HepG2 (cell line): ENCODE data around the gene EFCAB3. TPM values are rescaled to one million over a fixed set of nuclear protein-coding genes. Genes with fewer than 3 reads are reported as not detected.
A peak's percentile ranks its signal among the peaks of the same experiment; 100 is the strongest.
"Not testable (repeated sequence)": the region's sequence is repeated elsewhere in the genome, so short reads cannot be mapped to it uniquely, and the experiment has no call there.

Experiments
- CCDC6 ChIP-seq: sonication (generic); formaldehyde crosslinking; IDR thresholded peaks from 2 replicates; pipeline ENCODE4 v1.8.1; 2022; ENCODE audit warnings: mild to moderate bottlenecking, missing genetic modification reagents, moderate library complexity
- CREB1 ChIP-seq, 2 experiments: fragments of 450-650 bp in 1 of 2; IDR thresholded peaks; 2 replicates each; pipeline ENCODE4 v1.6.1; 2016 to 2017; ENCODE audit warnings: control low read depth in 1 of 2, mild to moderate bottlenecking in 1 of 2, missing compliant biosample characterization in 1 of 2, missing genetic modification characterization in 1 of 2
- DMAP1 ChIP-seq: IDR thresholded peaks from 2 replicates; pipeline ENCODE4 v1.6.1; 2016
- EEA1 ChIP-seq: sonication (generic); formaldehyde crosslinking; IDR thresholded peaks from 2 replicates; pipeline ENCODE4 v1.5.1; 2020; ENCODE audit warnings: mild to moderate bottlenecking, missing genetic modification reagents, borderline replicate concordance
- EP300 ChIP-seq, 3 experiments: sonication (generic) in 1 of 3; formaldehyde crosslinking in 1 of 3; IDR thresholded peaks; 2 replicates each; pipeline versions ENCODE4 v1.5.1 to v1.6.1; 2011 to 2020; ENCODE audit warnings: low read depth in 2 of 3, low read length in 2 of 3, borderline replicate concordance in 1 of 3, improper control_type of control experiment in 1 of 3, mild to moderate bottlenecking in 1 of 3, missing genetic modification reagents in 1 of 3, moderate library complexity in 1 of 3
- FOXC1 ChIP-seq: sonication (generic); formaldehyde crosslinking; IDR thresholded peaks from 2 replicates; pipeline ENCODE4 v1.8.0; 2022; ENCODE audit warnings: mild to moderate bottlenecking, missing genetic modification reagents, borderline replicate concordance
- HOXA5 ChIP-seq: sonication (generic); formaldehyde crosslinking; IDR thresholded peaks from 2 replicates; pipeline ENCODE4 v1.4.0; 2020; ENCODE audit warnings: missing genetic modification reagents
- MIER3 ChIP-seq: IDR thresholded peaks from 2 replicates; pipeline ENCODE4 v1.6.1; 2016; ENCODE audit warnings: missing compliant biosample characterization, borderline replicate concordance
- NR2C2 ChIP-seq: sonication (generic); formaldehyde crosslinking; IDR thresholded peaks from 2 replicates; pipeline ENCODE4 v1.4.0; 2020; ENCODE audit warnings: missing genetic modification reagents, mild to moderate bottlenecking, moderate library complexity, borderline replicate concordance
- RBFOX2 ChIP-seq: fragments of 200-400 bp; formaldehyde crosslinking; IDR thresholded peaks from 2 replicates; pipeline ENCODE4 v1.6.1; 2017; ENCODE audit warnings: low read depth, mild to moderate bottlenecking, low read length
- REL ChIP-seq: sonication (generic); formaldehyde crosslinking; conservative IDR thresholded peaks from 2 replicates; pipeline ENCODE4 v1.8.0; 2022; ENCODE audit warnings: mild to moderate bottlenecking, missing genetic modification reagents, moderate library complexity
- SAP130 ChIP-seq: IDR thresholded peaks from 2 replicates; pipeline ENCODE4 v1.6.1; 2016; ENCODE audit warnings: low read depth
- SETDB1 ChIP-seq: sonication (generic); formaldehyde crosslinking; IDR thresholded peaks from 2 replicates; pipeline ENCODE4 v1.5.1; 2020; ENCODE audit warnings: missing genetic modification reagents, mild to moderate bottlenecking, borderline replicate concordance
- XRCC5 ChIP-seq: fragments of 200-400 bp; formaldehyde crosslinking; optimal IDR thresholded peaks from 2 replicates; pipeline ENCODE3; 2017; ENCODE audit warnings: mild to moderate bottlenecking, low read length
- ZFP90 ChIP-seq: sonication (generic); formaldehyde crosslinking; IDR thresholded peaks from 2 replicates; pipeline ENCODE4 v1.8.0; 2022; ENCODE audit warnings: missing genetic modification reagents, mild to moderate bottlenecking, inconsistent platforms, borderline replicate concordance
- ZFX ChIP-seq: sonication (generic); formaldehyde crosslinking; IDR thresholded peaks from 2 replicates; pipeline ENCODE4 v1.4.0; 2020; ENCODE audit warnings: mild to moderate bottlenecking, low read depth, missing genetic modification reagents, moderate library complexity
- ZIK1 ChIP-seq: sonication (generic); formaldehyde crosslinking; IDR thresholded peaks from 2 replicates; pipeline ENCODE4 v1.5.0; 2020; ENCODE audit warnings: mild to moderate bottlenecking, low read depth, missing genetic modification reagents, borderline replicate concordance
- ZNF501 ChIP-seq: sonication (generic); formaldehyde crosslinking; IDR thresholded peaks from 2 replicates; pipeline ENCODE4 v1.5.1; 2020; ENCODE audit warnings: mild to moderate bottlenecking, moderate library complexity, missing genetic modification reagents
- ZNF547 ChIP-seq: sonication (generic); formaldehyde crosslinking; IDR thresholded peaks from 2 replicates; pipeline ENCODE4 v1.5.1; 2020; ENCODE audit warnings: mild to moderate bottlenecking, missing genetic modification reagents
- ZNF761 ChIP-seq: sonication (generic); formaldehyde crosslinking; conservative IDR thresholded peaks from 2 replicates; pipeline ENCODE4 v1.4.0; 2020; ENCODE audit warnings: mild to moderate bottlenecking, missing genetic modification reagents
- ZNF775 ChIP-seq: sonication (generic); formaldehyde crosslinking; IDR thresholded peaks from 2 replicates; pipeline ENCODE4 v1.4.0; 2020; ENCODE audit warnings: missing genetic modification reagents, mild to moderate bottlenecking, moderate library complexity, borderline replicate concordance
- ZSCAN25 ChIP-seq: sonication (generic); formaldehyde crosslinking; IDR thresholded peaks from 2 replicates; pipeline ENCODE4 v1.8.0; 2022; ENCODE audit warnings: mild to moderate bottlenecking, missing genetic modification reagents
- polyA plus RNA-seq, 8 experiments: library from polyadenylated mRNA; depleted of rRNA in 3 of 8; stranded (reverse) in 7 of 8; unstranded in 1 of 8; fragments of >200 nt; fragmentation: Illumina TruSeq in 4 of 8; extraction: Trizol in 4 of 8; gene quantifications; 2 replicates each; pipeline versions ENCODE4 v1.2.1 to v1.2.3, GENCODE V29; 2011 to 2016; ENCODE audit warnings: low read depth in 4 of 8, missing spikeins in 1 of 8, mixed read lengths in 1 of 8; ENCODE audit not compliant: insufficient read depth in 1 of 8
- total RNA-seq, 5 experiments: library from RNA; depleted of rRNA; stranded (reverse); fragments of >200 nt; fragmentation: Illumina TruSeq; extraction: Trizol; gene quantifications; 2 replicates each; pipeline ENCODE4 v1.2.3, GENCODE V29; 2016; ENCODE audit warnings: low read depth in 1 of 5
- TF ChIP-seq, protein P1 (sequence below): IDR thresholded peaks from 2 replicates; pipeline ENCODE4 v1.6.1; 2016; ENCODE audit warnings: missing compliant biosample characterization, missing genetic modification reagents, borderline replicate concordance
- TF ChIP-seq, protein P2 (sequence below): sonication (generic); formaldehyde crosslinking; conservative IDR thresholded peaks from 2 replicates; pipeline ENCODE4 v1.8.0; 2022; ENCODE audit warnings: mild to moderate bottlenecking, moderate library complexity, missing genetic modification reagents
- TF ChIP-seq, protein P3 (sequence below): sonication (generic); formaldehyde crosslinking; IDR thresholded peaks from 2 replicates; pipeline ENCODE4 v1.4.0; 2020; ENCODE audit warnings: mild to moderate bottlenecking, missing genetic modification reagents

EFCAB3 gene
- total and polyA plus RNA-seq, 2 of the 13 experiments (the other 11 are each of a cell fraction or from before 2014, with no cell fraction given), result not detected

DNA sequence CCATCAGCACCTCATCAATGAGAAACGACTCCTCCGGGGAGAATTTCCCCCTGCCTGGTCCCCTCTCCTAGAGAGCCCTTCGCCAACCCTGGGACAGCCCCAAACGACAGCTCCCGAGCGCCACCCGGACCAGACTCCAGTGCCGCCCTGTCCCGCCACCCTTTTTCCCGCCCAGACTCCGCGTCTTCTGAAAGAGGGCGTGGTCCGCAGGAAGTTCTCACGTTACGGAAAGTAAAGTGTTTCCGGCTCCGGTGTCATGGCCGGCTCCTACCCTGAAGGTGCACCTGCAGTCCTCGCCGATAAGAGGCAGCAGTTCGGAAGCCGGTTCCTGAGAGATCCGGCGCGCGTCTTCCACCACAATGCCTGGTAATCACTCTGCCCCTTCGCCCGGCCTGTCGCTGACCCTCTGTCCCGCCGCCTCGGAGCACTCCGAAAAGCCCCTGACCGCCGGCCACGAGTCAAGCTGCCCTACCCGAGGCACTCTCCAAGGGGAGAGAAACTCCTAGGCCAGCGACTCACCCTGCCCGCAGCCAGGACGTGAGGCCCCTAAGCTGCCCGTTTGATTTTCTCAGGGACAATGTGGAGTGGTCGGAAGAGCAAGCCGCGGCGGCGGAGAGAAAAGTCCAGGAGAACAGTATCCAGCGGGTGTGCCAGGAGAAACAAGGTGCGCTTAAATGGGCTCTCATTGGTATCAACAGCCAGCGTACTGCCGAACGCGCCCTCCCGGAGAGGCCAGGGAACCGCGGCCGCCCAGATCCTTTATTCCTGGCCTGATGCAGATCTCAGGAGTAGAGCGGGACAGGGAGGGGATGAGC is 43.5 kb downstream of the EFCAB3 start, which contains the start of gene METTL2A (continued):
- peak; percentile 57; the same call in 1 of the 2 replicates for TF ChIP-seq RBFOX2
- 0 out of 2 replicates have a peak, but pooled peaks have one; percentile 65 for TF ChIP-seq REL (CRISPR knock-in tag)
- TF ChIP-seq XRCC5, result peak; percentile 45
- TF ChIP-seq ZFP90 (CRISPR knock-in tag), result peak; percentile 78; the same call in 1 of the 2 replicates
- TF ChIP-seq ZNF501 (CRISPR knock-in tag), result peak; percentile 96
- 0 out of 2 replicates have a peak, but pooled peaks have one; percentile 23 for TF ChIP-seq HOXA5
- TF ChIP-seq MIER3 (CRISPR knock-in tag), result peak; percentile 58; the same call in 1 of the 2 replicates
- peak; percentile 36; the same call in 1 of the 2 replicates for TF ChIP-seq CREB1 (IDR thresholded peaks at IDR 0.05)
- peak; percentile 64 for TF ChIP-seq CREB1 (CRISPR knock-in tag; IDR thresholded peaks at IDR 0.05)
- TF ChIP-seq ZSCAN25 (CRISPR knock-in tag), result peak; percentile 63; the same call in 1 of the 2 replicates
- TF ChIP-seq ZIK1 (CRISPR knock-in tag), result peak; percentile 85
- TF ChIP-seq SAP130, result peak; percentile 98
- peak; percentile 81; the same call in 1 of the 2 replicates for TF ChIP-seq CCDC6 (CRISPR knock-in tag)
- TF ChIP-seq, protein P1, sequence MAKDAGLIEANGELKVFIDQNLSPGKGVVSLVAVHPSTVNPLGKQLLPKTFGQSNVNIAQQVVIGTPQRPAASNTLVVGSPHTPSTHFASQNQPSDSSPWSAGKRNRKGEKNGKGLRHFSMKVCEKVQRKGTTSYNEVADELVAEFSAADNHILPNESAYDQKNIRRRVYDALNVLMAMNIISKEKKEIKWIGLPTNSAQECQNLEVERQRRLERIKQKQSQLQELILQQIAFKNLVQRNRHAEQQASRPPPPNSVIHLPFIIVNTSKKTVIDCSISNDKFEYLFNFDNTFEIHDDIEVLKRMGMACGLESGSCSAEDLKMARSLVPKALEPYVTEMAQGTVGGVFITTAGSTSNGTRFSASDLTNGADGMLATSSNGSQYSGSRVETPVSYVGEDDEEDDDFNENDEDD (CRISPR knock-in tag), result peak; percentile 99
- peak; percentile 87; the same call in 1 of the 2 replicates for TF ChIP-seq FOXC1 (CRISPR knock-in tag)
- TF ChIP-seq EP300 (IDR thresholded peaks at IDR 0.05; ENCODE audit: low read depth in 2 of 2, low read length in 2 of 2), result peak in 1 of 2 experiments; percentile 29; a peak in 1 of 4 replicates
- TF ChIP-seq EP300 (CRISPR knock-in tag; IDR thresholded peaks at IDR 0.05; ENCODE audit: borderline replicate concordance), result not testable (repeated sequence)
- TF ChIP-seq, protein P2, sequence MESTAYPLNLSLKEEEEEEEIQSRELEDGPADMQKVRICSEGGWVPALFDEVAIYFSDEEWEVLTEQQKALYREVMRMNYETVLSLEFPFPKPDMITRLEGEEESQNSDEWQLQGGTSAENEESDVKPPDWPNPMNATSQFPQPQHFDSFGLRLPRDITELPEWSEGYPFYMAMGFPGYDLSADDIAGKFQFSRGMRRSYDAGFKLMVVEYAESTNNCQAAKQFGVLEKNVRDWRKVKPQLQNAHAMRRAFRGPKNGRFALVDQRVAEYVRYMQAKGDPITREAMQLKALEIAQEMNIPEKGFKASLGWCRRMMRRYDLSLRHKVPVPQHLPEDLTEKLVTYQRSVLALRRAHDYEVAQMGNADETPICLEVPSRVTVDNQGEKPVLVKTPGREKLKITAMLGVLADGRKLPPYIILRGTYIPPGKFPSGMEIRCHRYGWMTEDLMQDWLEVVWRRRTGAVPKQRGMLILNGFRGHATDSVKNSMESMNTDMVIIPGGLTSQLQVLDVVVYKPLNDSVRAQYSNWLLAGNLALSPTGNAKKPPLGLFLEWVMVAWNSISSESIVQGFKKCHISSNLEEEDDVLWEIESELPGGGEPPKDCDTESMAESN (CRISPR knock-in tag), result peak; percentile 75
- TF ChIP-seq EEA1 (CRISPR knock-in tag), result peak; percentile 49
- peak; percentile 83; the same call in 1 of the 2 replicates for TF ChIP-seq ZNF775 (CRISPR knock-in tag)
- TF ChIP-seq ZNF547 (CRISPR knock-in tag), result peak; percentile 83; the same call in 1 of the 2 replicates
- TF ChIP-seq DMAP1 (CRISPR knock-in tag), result peak; percentile 88
- peak; percentile 92 for TF ChIP-seq ZFX (CRISPR knock-in tag)
- TF ChIP-seq, protein P3, sequence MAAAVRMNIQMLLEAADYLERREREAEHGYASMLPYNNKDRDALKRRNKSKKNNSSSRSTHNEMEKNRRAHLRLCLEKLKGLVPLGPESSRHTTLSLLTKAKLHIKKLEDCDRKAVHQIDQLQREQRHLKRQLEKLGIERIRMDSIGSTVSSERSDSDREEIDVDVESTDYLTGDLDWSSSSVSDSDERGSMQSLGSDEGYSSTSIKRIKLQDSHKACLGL (CRISPR knock-in tag), result peak; percentile 49; the same call in 1 of the 2 replicates
- peak; percentile 89; the same call in 1 of the 2 replicates for TF ChIP-seq ZNF761 (CRISPR knock-in tag)
- TF ChIP-seq SETDB1 (CRISPR knock-in tag), result peak; percentile 99
- TF ChIP-seq NR2C2 (CRISPR knock-in tag), result peak; percentile 95
